ENCODE results near the gene WDR37. TPM values are rescaled to one million over a fixed set of nuclear protein-coding genes. Genes with fewer than 3 reads are reported as not detected.
"Not testable (repeated sequence)": the region's sequence is repeated elsewhere in the genome, so short reads cannot be mapped to it uniquely, and the experiment has no call there.

Gene WDR37
- total RNA-seq, 1 donor from 2014 or later = 37.9 TPM

DNA sequence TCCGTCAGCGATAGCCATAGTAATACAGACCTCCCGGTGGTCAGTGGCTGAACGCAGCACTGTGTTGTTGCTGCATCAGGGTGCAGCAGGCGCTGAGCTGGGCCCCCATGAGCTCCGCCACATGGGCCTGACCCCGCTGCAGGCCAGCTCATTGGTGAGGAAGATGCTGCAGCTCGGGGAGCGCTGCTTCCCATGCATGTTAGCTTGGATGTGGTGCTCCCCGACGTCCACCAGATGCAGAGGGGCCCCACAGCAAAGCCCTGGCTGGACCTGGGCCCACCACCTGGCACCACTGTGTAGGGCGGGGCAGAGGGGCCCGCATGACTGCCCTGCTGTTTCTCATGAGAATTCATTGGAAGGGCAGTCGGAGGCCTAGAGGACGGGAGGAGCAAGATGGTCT is 50.8 kb downstream of the WDR37 start:
- DNase-seq = no peak

DNA sequence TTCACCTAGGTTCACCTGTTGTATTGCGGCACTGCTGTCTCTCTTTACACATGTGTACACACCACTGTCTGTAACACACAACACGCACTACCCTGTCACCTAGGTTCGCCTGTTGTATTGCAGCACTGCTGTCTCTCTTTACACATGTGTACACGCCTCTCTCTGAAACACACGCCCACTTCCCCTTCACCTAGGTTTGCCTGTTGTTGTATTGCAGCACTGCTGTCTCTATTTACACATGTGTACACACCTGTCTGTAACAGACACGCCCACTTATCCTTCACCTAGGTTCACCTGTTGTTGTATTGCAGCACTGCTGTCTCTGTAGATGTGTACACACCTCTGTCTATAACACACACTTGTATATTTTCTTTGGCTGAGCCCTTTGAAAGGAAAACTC is 51.5 kb downstream of the WDR37 start:
- no peak for DNase-seq

DNA sequence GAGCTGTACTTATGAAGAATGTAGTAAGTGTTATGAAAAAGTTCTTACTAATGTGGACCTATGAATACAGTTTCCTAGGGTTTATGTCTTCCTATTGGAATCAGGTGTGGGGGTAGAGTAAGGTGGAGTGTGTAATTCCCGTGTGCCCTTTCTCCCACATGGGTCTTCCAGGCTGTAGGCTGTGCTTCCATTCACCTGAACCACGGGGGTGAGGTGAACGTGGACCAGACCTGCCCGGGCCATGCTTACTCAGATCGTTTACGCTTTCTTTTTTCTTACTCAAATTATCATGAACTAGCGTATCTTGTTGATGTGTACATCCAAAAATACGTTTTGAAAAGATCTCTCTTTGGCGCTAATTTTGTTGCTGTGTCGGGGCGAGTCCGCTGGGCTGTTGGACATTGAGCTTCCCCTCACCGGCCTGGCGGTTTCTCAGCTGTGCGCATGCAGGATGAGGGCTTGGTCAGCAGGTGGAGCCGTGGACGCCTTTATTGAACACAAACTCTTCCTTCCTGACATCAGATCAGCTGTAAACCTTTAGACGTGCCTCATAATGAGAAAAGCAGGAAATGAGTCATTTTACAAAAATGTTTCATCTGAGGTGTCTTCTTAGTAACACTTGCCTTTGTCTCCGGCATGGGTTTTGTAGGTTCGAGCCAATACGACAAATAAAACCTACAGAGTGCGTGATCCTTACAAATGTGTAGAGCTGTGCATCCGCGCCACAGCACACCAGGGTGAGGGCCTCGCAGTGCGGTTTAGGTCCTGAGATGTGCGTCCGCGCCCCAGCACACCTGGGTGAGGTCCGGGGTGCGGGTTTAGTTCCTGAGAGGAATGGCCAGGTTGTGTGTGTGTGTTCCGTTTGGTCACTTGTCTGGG is 53.8 kb downstream of the WDR37 start:
- DNase-seq = peak; percentile 29

DNA sequence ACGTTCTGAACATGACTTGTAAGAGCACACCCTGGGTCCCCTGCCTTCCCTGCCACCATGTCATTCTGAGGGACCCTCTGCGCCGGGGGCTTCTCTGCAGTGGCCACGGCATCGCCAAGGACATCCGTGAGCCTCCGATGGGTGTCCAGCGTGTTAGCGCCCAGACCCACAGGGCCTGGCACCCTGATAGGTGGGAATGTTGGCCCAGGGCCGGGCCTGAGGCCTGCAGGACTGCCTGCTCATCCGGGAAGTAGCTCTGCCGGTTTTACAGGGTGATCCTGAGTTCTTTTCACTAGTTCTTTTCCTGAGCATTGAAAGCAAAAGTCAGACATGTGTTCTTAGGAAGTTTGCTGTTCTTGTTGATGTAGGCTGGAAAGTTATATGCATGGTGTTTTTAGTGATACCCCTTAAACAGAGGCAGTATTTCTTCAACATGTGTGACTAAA is 54.5 kb downstream of the WDR37 start:
- no peak for DNase-seq

DNA sequence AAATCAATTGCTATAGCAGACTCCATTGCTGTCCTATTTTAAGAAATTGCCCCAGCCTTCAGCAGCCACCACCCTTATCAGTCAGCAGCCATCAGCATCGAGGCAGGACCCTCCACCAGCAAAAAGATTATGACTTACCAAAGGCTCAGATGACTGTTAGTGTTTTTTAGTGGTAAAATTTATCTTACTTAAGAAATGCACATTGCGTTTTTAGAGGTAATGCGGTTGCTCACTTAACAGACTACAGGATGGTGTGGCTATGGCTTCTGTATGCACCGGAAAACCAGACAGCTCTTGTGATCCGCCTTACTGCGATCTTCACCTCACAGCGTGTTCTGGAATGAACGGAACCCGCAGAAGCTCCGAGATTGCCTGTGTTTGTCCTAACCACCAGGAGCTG is 58.1 kb downstream of the WDR37 start:
- DNase-seq = no peak

DNA sequence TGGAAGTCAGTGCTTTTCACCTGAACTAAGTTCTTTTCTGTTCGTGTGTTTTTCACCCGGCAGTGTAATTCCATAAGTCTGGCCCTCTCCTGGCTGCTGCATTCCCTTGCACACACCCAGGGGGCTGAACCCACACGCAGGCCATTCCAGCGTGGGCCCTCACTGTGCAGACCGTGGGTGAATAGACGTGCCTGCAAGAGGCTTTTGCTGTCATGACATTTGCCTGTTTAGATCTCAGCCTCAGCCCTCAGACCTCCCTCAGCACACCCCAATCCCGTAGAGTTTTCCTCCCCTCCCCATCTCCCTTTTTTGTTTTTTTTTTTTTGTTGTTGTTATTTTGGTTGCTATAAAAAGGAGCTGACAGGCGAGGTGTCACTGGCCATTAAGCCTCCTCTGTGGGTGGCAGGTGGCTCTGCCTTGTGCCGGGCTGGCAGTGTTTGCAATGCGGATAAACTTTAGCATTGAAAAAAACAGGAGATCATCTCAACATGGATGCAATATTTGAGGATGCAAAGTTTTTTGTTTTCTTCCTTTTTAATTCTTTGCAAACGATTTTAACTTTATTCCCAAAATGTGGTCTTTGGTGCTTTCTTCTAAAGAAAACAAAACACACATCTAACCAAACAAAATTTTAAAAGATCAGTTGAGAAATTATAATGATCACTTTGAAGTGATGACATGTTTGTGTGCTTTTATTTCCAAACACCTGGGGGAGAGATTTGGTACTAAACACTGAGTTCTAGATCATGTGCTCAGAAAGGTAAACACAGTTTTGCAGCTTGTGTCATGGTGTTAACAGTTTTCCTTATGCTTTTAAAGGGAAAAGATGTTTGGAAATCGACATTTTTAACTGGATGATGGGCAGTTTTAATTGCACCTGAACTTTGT is 58.8 kb downstream of the WDR37 start:
- DNase-seq = no peak

DNA sequence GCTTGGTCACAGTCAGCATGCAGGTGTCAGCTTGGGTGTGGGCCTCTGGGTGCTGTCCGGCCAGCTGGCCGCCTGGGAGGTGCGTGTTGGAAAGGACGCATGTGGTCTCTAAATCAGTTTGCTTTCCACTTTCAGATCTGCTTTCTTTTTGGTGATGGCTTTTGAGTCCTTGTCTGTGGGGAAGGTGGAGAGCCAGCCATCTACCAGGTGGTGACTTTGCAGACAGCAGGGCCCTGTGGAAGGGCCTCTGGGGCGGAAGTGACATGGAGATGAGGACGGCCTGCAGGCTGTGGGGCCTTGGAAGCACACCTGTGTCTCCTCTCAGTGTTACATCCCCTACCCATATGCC is 59.4 kb downstream of the WDR37 start:
- no peak for DNase-seq

DNA sequence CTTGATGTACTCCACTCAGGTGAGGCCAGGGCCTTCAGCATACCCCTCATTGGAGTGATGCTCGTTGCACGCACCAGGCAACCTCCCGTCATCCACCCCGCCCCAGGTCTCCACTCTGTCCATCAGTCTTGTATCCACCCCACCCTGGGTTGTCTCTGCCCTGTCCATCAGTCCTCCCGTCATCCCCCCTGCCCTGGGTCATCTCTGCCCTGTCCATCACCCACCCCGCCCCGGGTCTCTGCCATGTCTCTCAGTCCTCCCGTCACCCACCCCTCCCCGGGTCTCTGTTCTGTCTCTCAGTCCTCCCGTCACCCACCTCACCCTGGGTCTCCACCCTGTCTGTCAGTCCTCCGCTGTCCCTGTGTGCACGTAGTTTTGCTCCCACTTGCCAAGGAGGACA is 59.9 kb downstream of the WDR37 start:
- no peak for DNase-seq

DNA sequence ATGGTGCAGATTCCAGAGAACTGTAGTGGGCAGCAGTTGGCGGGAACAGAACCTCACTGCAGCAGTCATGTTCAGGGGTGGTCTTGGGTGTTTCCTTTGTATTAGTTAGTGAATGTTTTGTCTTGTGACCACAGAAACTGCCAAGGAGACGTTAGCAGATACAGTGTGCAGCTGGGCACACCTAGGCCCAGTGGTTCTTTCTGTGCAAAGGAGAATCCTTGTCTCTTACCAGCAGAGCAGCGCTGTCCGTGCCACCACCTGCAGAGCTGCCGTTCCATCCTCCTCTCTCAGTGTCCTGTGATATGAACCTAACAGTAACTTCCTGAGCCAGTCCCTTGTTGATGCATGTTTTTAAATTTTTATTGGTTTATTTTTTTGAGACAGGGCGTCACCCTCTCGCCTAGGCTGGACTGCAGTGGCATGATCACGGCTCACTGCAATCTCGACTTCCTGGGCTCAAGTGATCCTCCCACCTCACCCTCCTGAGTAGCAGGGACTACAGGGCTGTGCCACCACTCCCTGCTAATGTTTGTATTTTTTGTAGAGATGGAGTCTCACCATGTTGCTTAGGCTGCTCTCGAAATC is 60.6 kb downstream of the WDR37 start:
- DNase-seq = no peak

DNA sequence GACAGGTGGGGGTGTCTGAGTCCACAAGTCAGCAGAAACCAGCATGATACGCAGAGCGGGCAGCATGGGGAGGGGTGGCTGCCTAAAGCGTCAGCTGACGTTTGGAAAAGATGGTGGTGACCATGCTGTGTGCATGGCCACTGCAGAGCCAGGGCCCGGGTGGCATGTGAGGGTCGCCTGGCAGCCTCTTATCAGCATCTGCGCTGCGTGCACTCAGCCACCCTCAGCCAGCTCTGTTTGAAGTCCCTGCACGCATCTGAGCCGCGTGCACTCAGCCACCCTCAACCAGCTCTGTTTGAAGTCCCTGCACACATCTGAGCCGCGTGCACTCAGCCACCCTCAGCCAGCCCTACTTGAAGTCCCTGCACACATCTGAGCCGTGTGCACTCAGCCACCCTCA is 61.5 kb downstream of the WDR37 start:
- no peak for DNase-seq

DNA sequence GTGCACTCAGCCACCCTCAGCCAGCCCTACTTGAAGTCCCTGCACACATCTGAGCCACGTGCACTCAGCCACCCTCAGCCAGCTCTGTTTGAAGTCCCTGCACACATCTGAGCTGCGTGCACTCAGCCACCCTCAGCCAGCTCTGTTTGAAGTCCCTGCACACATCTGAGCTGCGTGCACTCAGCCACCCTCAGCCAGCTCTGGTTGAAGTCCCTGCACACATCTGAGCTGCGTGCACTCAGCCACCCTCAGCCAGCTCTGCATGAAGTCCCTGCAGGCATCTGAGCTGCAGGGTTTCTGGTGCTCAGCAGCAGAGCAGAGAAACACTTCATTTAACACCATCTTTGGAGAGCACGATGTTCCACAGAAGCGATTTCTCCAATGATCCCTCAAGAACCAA is 62.1 kb downstream of the WDR37 start:
- not testable (repeated sequence) for DNase-seq

DNA sequence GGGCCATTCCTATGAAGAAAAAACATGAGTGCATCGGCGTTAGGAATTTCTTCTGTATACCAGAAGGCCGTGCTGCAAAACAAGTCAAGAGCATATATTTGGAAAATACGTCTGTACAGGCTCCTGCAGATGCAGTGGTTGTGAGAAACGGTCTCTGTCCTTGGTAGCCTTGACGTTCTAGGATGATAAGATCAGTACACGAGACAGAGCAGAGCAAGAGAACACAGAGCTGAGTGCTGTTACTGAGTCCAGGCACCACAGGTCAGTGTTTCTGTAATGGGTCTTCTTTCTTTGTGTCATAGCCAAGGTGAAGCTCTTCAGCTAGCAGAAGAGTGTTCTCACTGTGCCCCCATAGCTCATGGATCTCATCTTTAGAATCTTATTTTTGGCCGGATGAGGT is 62.8 kb downstream of the WDR37 start:
- no peak for DNase-seq

DNA sequence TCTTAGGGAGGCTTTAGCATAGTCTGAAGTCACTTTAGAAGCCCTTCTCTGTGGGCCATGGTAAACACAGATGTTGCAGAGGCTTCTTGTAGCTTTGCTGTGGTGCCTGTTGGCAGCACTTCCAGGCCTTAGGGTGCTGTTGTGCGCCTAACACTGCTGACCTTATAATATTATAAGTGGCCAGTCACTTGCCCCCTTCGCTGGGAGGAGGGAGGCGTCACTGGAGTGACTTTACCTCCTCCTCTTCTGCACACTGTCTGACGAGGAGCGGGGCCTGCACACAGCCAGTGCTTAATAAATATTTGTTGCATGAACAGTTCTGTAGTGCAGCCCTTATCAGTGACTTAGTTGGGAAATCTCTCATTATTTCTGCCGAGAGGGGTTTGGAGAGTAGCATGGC is 63.3 kb downstream of the WDR37 start:
- no peak for DNase-seq

DNA sequence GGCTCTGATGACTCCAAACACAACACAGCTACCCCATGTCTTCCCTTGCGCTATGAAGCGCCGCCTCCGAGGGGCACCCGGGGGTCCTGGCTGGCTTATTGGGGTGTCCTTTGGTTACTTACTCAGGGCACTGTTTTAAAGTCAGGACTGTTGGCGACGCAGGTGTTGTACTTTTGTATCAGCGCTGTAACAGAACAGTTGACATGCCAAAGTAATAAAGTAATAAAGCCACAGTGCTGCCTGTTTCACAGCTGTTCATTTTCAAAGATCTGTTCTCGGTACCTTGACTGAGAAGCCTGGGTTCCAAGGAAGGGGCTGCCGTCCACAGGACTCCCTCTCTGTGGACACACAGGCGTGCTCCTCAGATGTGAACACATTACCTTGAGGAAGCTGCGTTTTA is 64.1 kb downstream of the WDR37 start:
- DNase-seq = no peak

DNA sequence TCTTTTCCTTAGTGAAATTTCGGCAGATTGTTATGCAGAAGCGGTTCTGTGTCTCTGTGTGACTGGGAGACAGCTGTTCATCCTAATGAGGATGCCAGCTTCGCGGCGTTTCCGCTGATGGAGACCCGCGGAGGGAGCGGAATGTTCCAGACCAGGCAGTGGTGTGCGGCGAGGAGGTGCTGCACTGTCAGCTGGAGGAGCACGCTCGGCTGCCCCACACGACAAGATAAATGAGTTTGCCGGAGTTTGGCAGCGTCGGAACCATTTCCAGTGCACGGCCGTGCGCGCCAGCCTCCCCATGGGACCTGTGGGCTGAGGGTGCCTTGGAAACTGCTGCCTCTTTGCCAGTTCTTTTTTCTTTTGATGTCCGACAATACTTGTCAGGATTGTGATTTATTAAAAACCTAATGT is 64.6 kb downstream of the WDR37 start:
- DNase-seq = no peak

DNA sequence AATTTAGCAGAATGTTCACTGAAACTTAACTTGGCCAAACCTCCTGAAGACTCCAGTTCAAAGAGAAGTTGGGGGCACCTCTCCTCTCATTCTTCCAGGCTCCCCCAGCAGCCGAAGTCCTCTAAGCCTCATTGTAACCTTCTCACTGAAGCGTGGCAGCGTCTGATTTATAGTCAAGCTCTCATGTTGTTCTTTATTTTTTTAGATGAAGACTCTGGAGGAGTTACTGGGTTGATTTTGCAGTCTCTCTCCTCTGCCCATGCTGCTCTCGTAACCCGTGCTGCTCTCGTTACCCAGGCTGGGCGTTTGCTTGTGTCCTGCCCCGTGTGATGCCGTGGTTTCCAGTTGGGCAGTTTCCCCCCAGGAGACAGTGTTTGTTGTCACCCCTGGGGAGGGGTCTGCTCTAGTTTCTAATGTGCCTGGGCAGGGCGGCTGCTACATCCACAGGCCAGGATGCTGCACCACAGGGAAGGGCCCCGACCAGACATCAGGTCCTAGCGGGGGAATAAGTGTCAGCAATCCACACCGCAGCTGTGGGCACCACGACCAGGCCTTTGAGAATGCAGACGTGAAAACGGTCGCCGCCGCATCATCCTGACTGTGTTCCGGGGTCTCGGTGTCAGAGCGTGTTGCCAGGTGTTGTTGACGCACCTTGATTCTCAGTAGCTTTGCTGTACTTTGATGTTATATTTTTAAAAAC is 65.2 kb downstream of the WDR37 start:
- DNase-seq = no peak

DNA sequence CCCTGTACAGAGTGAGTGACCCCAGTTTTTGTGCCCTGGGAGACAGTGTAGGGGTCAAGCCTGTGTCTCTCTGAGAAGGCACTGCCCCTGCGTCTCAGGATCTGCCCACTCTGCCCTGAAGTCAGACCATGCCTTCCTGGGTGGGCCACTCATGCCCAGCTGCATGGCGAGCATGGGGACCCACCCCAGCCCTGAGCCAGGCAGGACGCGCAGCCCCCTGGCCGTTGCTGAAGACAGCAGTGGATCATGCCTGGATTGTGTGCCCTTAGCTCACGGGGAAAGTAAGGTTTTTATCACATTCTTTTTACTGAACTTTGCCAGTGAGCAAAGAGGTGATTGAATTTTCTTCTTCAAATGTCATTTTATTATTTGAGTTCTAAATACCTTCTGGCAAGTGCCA is 66.2 kb downstream of the WDR37 start:
- no peak for DNase-seq

DNA sequence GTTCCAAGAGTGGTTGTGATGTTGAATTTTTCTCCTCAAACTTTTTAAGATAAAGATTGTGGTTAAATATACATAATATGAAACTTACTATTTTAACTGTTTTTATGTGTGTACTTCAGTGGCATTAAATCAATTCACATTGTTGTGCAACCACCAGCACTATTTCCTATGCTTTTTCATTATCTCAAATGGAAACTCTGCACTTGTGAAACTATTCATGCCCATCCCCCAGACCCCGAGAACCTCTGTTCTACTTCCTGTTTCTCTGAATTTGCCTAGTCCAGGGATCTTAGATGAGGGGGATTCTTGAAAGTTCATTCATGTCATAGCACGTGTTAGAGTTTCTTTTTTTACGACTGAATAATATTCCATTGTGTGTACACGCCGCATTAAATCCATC is 67.0 kb downstream of the WDR37 start:
- no peak for DNase-seq

DNA sequence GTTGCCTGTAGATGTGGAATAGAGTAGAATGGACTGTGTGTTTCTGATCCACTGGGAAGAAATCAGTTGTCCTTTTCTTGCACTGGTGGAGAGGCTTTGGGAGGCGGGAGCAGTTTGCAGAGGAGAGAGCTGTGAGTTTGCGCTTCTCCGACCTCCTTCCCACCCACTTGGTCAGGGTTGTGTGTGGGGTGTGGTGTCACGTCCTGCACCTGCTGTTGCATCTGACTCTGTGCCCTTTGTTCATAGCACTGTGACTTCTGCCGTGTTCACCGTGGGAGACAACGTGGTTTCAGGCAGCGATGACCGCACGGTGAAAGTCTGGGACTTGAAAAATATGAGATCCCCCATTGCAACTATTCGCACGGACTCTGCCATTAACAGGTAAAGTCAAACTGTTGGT is 67.8 kb downstream of the WDR37 start:
- DNase-seq = no peak

DNA sequence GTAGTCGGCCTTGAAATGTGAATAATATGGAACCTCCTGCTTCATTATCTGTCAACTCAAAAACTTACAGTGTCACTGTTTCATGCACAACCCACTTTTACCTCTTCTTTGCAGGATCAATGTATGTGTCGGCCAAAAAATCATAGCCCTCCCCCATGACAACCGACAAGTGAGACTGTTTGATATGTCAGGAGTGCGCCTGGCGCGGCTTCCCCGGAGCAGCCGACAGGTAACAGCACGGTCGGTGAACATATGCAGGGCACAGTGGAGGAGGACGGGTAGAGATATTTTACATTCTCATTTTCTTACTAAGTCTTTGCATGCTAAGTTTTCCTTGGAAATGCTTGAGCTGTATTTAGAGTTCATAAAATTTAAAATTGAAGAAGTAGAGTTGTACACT is 68.6 kb downstream of the WDR37 start:
- no peak for DNase-seq

DNA sequence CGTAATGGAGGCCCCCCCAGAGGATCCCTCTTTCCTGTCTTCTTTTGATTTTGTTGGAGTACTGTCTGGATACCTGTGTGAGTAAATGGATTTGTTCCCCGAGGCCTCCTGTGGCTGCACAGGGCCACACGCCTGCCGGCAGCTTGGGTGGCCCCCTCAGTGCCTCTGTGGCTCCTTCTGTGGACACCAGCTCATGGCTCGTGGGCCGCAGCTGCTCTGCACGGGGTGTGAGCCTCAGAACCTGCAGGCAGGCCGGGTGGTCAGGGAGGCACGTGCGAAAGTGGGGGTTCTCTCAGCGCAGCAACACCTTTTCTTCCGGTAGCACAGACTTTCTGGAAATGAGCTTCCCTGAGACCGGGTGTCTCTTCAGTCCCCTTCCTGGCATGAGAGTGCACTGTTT is 70.3 kb downstream of the WDR37 start:
- DNase-seq = no peak

DNA sequence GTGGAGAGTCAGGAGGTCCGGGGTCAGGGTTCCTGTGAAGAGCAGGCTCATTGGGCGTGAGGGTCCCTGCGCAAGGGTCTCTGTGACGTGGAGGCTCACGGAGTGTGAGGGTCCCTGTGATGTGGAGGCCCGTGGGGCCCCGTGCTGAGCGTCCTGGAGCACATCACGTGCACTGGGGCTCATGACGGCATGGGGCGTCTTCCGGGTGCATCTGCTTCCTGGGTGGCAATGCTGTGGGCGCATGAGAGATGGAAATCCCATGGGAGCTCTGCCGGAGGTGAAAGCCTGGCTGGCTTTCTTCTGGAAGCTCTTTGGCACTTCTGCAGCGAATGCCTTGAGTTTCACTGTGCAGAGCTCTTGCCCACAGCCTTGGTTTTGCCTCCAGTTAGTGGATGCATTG is 71.4 kb downstream of the WDR37 start:
- no peak for DNase-seq

DNA sequence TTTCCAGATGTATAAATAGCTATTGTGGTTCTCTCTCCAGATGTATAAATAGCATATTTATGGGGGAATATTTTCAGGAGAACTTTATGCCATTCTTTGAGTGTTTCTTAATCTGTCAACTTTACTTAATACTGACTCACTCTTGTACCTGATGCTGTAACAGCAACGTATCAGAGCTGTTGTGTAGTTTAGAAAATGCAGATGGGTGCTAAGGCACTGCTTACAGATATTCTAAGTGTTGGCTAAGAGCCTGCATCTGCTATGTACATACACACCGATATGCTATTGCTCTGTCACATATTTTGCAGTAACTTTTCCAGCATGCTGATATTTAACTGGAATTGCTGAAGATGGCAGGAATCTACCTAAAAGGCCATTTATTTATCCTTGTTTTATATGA is 71.9 kb downstream of the WDR37 start:
- no peak for DNase-seq
